ENCODE data around the gene CRIP2.

DNA sequence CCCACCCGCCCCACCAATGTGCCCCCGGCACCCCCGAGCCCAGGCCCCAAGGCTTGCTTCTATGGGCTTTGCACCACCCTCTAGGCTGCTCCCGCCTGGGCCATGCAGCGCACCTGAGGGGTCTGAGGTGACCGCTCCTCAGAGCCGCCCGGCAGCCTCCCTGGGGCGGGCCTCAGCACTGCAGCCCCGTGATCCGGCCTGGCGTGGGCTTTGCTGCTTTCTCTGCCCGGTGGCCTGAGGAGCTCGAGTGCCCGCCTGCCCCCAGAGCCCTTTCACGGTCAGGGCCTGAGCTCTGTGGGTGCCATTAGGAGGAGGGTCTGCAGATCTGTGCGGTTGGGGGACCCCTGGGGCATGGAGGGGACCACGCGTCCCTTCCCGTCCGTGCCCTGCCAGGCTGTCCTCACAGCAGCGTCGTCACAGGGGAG, 48.8 kb upstream of the CRIP2 start:
- TF ChIP-seq, protein P1, sequence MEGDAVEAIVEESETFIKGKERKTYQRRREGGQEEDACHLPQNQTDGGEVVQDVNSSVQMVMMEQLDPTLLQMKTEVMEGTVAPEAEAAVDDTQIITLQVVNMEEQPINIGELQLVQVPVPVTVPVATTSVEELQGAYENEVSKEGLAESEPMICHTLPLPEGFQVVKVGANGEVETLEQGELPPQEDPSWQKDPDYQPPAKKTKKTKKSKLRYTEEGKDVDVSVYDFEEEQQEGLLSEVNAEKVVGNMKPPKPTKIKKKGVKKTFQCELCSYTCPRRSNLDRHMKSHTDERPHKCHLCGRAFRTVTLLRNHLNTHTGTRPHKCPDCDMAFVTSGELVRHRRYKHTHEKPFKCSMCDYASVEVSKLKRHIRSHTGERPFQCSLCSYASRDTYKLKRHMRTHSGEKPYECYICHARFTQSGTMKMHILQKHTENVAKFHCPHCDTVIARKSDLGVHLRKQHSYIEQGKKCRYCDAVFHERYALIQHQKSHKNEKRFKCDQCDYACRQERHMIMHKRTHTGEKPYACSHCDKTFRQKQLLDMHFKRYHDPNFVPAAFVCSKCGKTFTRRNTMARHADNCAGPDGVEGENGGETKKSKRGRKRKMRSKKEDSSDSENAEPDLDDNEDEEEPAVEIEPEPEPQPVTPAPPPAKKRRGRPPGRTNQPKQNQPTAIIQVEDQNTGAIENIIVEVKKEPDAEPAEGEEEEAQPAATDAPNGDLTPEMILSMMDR (IDR thresholded peaks at IDR 0.05; ENCODE audit: low read depth, low read length): no peak
- no peak for TF ChIP-seq EZH2phosphoT487 (IDR thresholded peaks at IDR 0.05; ENCODE audit: low read depth)

Data from OCI-LY3 (cell line).